Endometrium (tissue), 2 donors: ENCODE results near the gene CPLX1.

ENCODE experiments used
- FAIRE-seq: peaks from 2 replicates; lab custom pipeline; 2012; peaks lifted over from hg19 to GRCh38; lab: Jason Lieb, UNC
- donor health status: control.
- donor health status: control.

The CPLX1 gene

GRCh38 chr4:832536-832935 is 6.6 kb upstream of the CPLX1 start:
- no peak for FAIRE-seq

GRCh38 chr4:832108-832507 is 6.2 kb upstream of the CPLX1 start:
- no peak for FAIRE-seq

- FAIRE-seq: no peak
Observed at GRCh38 chr4:831483-831805, 5.5 kb upstream of the CPLX1 start.

GRCh38 chr4:830601-831482 is 4.9 kb upstream of the CPLX1 start:
- FAIRE-seq: no peak

GRCh38 chr4:829761-830600 is 4.1 kb upstream of the CPLX1 start:
- FAIRE-seq: no peak

GRCh38 chr4:829291-829690 is 3.4 kb upstream of the CPLX1 start:
- no peak for FAIRE-seq

GRCh38 chr4:828641-829271 is 2.8 kb upstream of the CPLX1 start:
- no peak for FAIRE-seq

GRCh38 chr4:827209-828081 is 1.5 kb upstream of the CPLX1 start:
- FAIRE-seq: no peak

GRCh38 chr4:826508-827208 is 729 bp upstream of the CPLX1 start:
- FAIRE-seq: no peak

GRCh38 chr4:825063-825970 is 612 bp downstream of the CPLX1 start:
- FAIRE-seq: no peak

GRCh38 chr4:824461-825062 is 1.4 kb downstream of the CPLX1 start:
- no peak for FAIRE-seq

- FAIRE-seq: no peak
Observed at GRCh38 chr4:823761-824460, 2.0 kb downstream of the CPLX1 start.

GRCh38 chr4:823176-823760 is 2.7 kb downstream of the CPLX1 start:
- no peak for FAIRE-seq

GRCh38 chr4:822361-823175 is 3.4 kb downstream of the CPLX1 start:
- no peak for FAIRE-seq

GRCh38 chr4:821631-822030 is 4.3 kb downstream of the CPLX1 start:
- FAIRE-seq: no peak

- no peak for FAIRE-seq
Observed at GRCh38 chr4:821181-821591, 4.7 kb downstream of the CPLX1 start.

GRCh38 chr4:820230-821172 is 5.4 kb downstream of the CPLX1 start:
- FAIRE-seq: no peak
